ENCODE data around the gene PNLIPRP2. TPM values are rescaled to one million over a fixed set of nuclear protein-coding genes. Genes with fewer than 3 reads are reported as not detected.
A peak's percentile ranks its signal among the peaks of the same experiment; 100 is the strongest.

PNLIPRP2 gene
- total and polyA plus RNA-seq, 2 experiments from 2014 or later: 16.7 to 21.1 TPM

DNA sequence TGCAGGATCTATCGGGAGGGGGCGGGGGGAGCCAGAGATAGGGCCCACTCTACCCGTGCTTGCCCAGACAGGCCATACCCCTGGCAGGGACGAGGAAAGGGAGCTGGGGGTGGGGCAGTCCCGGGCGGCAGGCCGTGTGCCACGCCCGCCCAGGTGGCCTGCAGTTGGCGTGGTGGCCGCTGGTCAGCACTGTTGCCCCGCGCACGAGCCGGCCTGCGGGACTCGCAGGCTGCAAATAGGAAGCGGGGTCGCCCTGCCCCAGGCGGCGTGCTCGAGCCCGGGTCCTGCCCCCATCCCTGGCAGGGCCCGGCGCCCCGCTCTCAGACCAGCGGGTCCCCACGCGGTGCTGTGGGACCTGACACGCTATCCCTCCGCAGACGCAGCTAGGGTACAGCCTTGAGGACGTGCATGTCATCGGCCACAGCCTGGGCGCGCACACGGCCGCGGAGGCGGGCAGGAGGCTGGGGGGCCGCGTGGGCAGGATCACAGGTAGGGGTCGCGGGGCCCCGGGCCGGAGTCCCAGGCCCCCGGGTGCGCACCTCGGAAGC is 6.7 kb downstream of the PNLIPRP2 start:
- DNase-seq (ENCODE audit: low spot score): peak; percentile 75
- no peaks in the 10 kb centered on the region for H3K4me1 ChIP-seq (ENCODE audit: insufficient read depth)
- no peaks in the 10 kb centered on the region for H3K36me3 ChIP-seq (replicated peaks; ENCODE audit: insufficient read depth, low read depth)
- H3K9me2 ChIP-seq (replicated peaks; ENCODE audit: insufficient read depth): no peaks in the 10 kb centered on the region
- peak overlapping the region; percentile 42 for H3K4me3 ChIP-seq
- no peaks in the 10 kb centered on the region for H3K9me3 ChIP-seq (ENCODE audit: low read depth)
- no peak for TF ChIP-seq EZH2 (IDR thresholded peaks at IDR 0.05; ENCODE audit: borderline replicate concordance)
- TF ChIP-seq, protein P1, sequence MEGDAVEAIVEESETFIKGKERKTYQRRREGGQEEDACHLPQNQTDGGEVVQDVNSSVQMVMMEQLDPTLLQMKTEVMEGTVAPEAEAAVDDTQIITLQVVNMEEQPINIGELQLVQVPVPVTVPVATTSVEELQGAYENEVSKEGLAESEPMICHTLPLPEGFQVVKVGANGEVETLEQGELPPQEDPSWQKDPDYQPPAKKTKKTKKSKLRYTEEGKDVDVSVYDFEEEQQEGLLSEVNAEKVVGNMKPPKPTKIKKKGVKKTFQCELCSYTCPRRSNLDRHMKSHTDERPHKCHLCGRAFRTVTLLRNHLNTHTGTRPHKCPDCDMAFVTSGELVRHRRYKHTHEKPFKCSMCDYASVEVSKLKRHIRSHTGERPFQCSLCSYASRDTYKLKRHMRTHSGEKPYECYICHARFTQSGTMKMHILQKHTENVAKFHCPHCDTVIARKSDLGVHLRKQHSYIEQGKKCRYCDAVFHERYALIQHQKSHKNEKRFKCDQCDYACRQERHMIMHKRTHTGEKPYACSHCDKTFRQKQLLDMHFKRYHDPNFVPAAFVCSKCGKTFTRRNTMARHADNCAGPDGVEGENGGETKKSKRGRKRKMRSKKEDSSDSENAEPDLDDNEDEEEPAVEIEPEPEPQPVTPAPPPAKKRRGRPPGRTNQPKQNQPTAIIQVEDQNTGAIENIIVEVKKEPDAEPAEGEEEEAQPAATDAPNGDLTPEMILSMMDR (IDR thresholded peaks at IDR 0.05; ENCODE audit: poor library complexity): peak; percentile 58
- no peaks in the 10 kb centered on the region for H3K79me2 ChIP-seq
- no peak overlapping the region for H3K27ac ChIP-seq
- H2AFZ ChIP-seq: peak overlapping the region; percentile 93
- H3K27me3 ChIP-seq: no peaks in the 10 kb centered on the region
- no peaks in the 10 kb centered on the region for H4K20me1 ChIP-seq (ENCODE audit: insufficient read depth, poor library complexity, severe bottlenecking)
- H3K4me2 ChIP-seq: peak overlapping the region; percentile 96
- WGBS (ENCODE audit: low lambda C conversion rate, missing lambda C conversion rate): 13% methylated on average over 41 of the region's 49 CpGs

DNA sequence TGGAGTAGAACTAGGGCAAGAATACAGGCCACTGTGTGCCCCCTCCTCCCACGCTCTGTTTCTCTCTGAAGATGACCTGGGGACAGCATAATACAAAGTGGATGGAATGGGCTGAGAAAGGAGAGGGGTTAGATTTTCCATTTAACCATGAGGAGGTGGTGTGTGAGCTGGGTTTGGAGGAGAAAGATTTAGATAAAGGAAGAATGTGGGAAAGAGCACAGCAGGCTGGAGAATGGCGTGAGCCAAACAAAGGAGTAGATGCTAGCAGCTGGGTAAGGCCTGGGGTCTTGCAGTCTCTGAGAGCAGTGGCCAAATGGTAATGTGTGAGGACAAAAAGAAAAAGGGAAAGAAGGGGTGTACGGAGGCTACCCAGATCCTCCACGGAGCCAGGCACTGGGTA is 8.6 kb downstream of the PNLIPRP2 start:
- Histone ChIP-seq H3K27ac (no peak overlapping the region), H3K9me3 (ENCODE audit: low read depth) (no peaks in the 10 kb centered on the region), H4K20me1 (ENCODE audit: insufficient read depth, poor library complexity, severe bottlenecking) (no peaks in the 10 kb centered on the region), H3K4me2 (no peak overlapping the region), H3K36me3 (replicated peaks; ENCODE audit: insufficient read depth, low read depth) (no peaks in the 10 kb centered on the region), H3K27me3 (no peaks in the 10 kb centered on the region), H3K4me3 (no peak overlapping the region), H3K4me1 (ENCODE audit: insufficient read depth) (no peaks in the 10 kb centered on the region), H3K79me2 (no peaks in the 10 kb centered on the region), H2AFZ (no peak overlapping the region), H3K9me2 (replicated peaks; ENCODE audit: insufficient read depth) (no peaks in the 10 kb centered on the region)
- TF ChIP-seq EZH2phosphoT487 (IDR thresholded peaks at IDR 0.05; ENCODE audit: low read depth, severe bottlenecking, unreplicated experiment): no peak
- no peak for TF ChIP-seq EZH2 (IDR thresholded peaks at IDR 0.05; ENCODE audit: borderline replicate concordance)
- TF ChIP-seq, protein P1 (IDR thresholded peaks at IDR 0.05; ENCODE audit: poor library complexity): no peak
- 86% methylated on average over 4 of the region's 4 CpGs for WGBS (ENCODE audit: low lambda C conversion rate, missing lambda C conversion rate)
- DNase-seq (ENCODE audit: low spot score): no peak

DNA sequence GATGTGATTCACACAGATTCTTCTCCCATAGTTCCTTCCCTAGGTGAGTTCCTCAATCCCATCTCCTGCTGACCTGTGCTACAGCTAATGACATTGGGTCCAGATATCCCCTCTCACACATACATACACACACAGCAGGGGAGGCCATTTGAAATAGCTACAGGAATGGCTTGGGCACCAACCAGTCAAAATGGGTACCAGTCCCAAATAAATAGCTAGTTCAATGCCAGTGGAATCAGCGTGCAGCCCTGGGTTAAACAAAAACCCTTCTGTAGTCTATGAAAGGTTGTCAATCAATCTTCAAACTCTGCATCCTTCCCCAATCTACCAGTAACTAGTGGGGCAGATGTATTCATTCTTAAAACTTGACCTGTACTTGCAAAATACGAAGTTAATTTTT is 9.3 kb downstream of the PNLIPRP2 start:
- WGBS (ENCODE audit: low lambda C conversion rate, missing lambda C conversion rate): 97% methylated on average over 2 of the region's 2 CpGs
- Histone ChIP-seq H3K36me3 (replicated peaks; ENCODE audit: insufficient read depth, low read depth) (no peaks in the 10 kb centered on the region), H3K9me3 (ENCODE audit: low read depth) (no peaks in the 10 kb centered on the region), H3K27ac (no peak overlapping the region), H4K20me1 (ENCODE audit: insufficient read depth, poor library complexity, severe bottlenecking) (no peaks in the 10 kb centered on the region), H3K9me2 (replicated peaks; ENCODE audit: insufficient read depth) (no peaks in the 10 kb centered on the region), H3K27me3 (no peaks in the 10 kb centered on the region), H3K79me2 (no peaks in the 10 kb centered on the region), H3K4me1 (ENCODE audit: insufficient read depth) (no peaks in the 10 kb centered on the region), H2AFZ (no peak overlapping the region), H3K4me2 (no peak overlapping the region), H3K4me3 (no peak overlapping the region)
- no peak for DNase-seq (ENCODE audit: low spot score)
- TF ChIP-seq EZH2 (IDR thresholded peaks at IDR 0.05; ENCODE audit: borderline replicate concordance) (no peak), EZH2phosphoT487 (IDR thresholded peaks at IDR 0.05; ENCODE audit: low read depth, severe bottlenecking, unreplicated experiment) (no peak)
- TF ChIP-seq, protein P1 (IDR thresholded peaks at IDR 0.05; ENCODE audit: poor library complexity): no peak
